MM.1S (cell line): ENCODE measurements around the gene RLBP1.

Experiments used
- DNase-seq: peaks from one replicate; pipeline ENCODE4 v3.0.0-alpha.2; 2015
- H2AFZ ChIP-seq: fragments of 300-600 bp; sonication (generic); 2 replicates; pipeline ENCODE4 v1.6.0; 2016; ENCODE audit warnings: antibody characterized with exemption, low read length
- H3F3A ChIP-seq: fragments of 300-600 bp; sonication (generic); 2 replicates; pipeline ENCODE4 v1.6.1; 2016; ENCODE audit warnings: mild to moderate bottlenecking, antibody characterized with exemption, low read length, moderate library complexity, mixed read lengths; ENCODE audit not compliant: insufficient read depth
- H3K27ac ChIP-seq: fragments of 300-600 bp; sonication (generic); 2 replicates; pipeline ENCODE4 v1.5.1; 2016; ENCODE audit warnings: mild to moderate bottlenecking, low read length
- H3K27me3 ChIP-seq: fragments of 300-600 bp; sonication (generic); replicated peaks from 2 replicates; pipeline ENCODE4 v1.6.0; 2016; ENCODE audit warnings: low read length; ENCODE audit not compliant: insufficient read depth
- H3K36me3 ChIP-seq: fragments of 300-600 bp; sonication (generic); replicated peaks from 2 replicates; pipeline ENCODE4 v1.6.1; 2016; ENCODE audit warnings: mild to moderate bottlenecking, low read length, mixed read lengths; ENCODE audit not compliant: insufficient read depth
- H3K4me1 ChIP-seq: fragments of 300-600 bp; sonication (generic); 2 replicates; pipeline ENCODE4 v1.6.1; 2016; ENCODE audit warnings: low read length, mixed read lengths
- H3K4me2 ChIP-seq: fragments of 300-600 bp; sonication (generic); 2 replicates; pipeline ENCODE4 v1.6.0; 2016; ENCODE audit warnings: low read depth, low read length
- H3K4me3 ChIP-seq: fragments of 300-600 bp; sonication (generic); 2 replicates; pipeline ENCODE4 v1.5.1; 2016; ENCODE audit warnings: low read length, mixed read lengths
- H3K79me2 ChIP-seq: fragments of 300-600 bp; sonication (generic); 2 replicates; pipeline ENCODE4 v1.6.1; 2016; ENCODE audit warnings: mixed run types, low read length, mixed read lengths
- H3K9ac ChIP-seq: fragments of 300-600 bp; sonication (generic); 2 replicates; pipeline ENCODE4 v1.6.1; 2016; ENCODE audit warnings: low read length, mixed read lengths
- H3K9me2 ChIP-seq: fragments of 300-600 bp; sonication (generic); replicated peaks from 2 replicates; pipeline ENCODE4 v1.6.1; 2016; ENCODE audit warnings: mild to moderate bottlenecking, low read length, mixed read lengths; ENCODE audit not compliant: insufficient read depth
- H3K9me3 ChIP-seq: fragments of 300-600 bp; sonication (generic); replicated peaks from 2 replicates; pipeline ENCODE4 v1.6.1; 2016; ENCODE audit warnings: mild to moderate bottlenecking, low read length, mixed read lengths; ENCODE audit not compliant: insufficient read depth
- H4K20me1 ChIP-seq: fragments of 300-600 bp; sonication (generic); 2 replicates; pipeline ENCODE4 v1.6.1; 2016; ENCODE audit warnings: mild to moderate bottlenecking, low read length, moderate library complexity, mixed read lengths; ENCODE audit not compliant: insufficient read depth
- CTCF ChIP-seq: fragments of 300-600 bp; sonication (generic); IDR thresholded peaks from 2 replicates; pipeline ENCODE4 v1.5.1; 2016; ENCODE audit warnings: antibody characterized with exemption, low read length, mixed read lengths
- EZH2 ChIP-seq: fragments of 300-600 bp; sonication (generic); optimal IDR thresholded peaks from 2 replicates; pipeline ENCODE3; 2017; ENCODE audit warnings: low read depth, mild to moderate bottlenecking, antibody characterized with exemption, low read length, mixed read lengths
- EZH2phosphoT487 ChIP-seq: fragments of 300-600 bp; sonication (generic); IDR thresholded peaks from 2 replicates; pipeline ENCODE4 v1.6.1; 2018; ENCODE audit warnings: antibody characterized with exemption, low read length

RLBP1 gene

GRCh38 chr15:89164712-89165211, 56.6 kb downstream of the RLBP1 start:
- no peaks in the 10 kb centered on the region for H3K9me3 ChIP-seq
- H3K4me2 ChIP-seq, result no peak overlapping the region
- no peaks in the 10 kb centered on the region for H3K36me3 ChIP-seq
- no peaks in the 10 kb centered on the region for H3K27me3 ChIP-seq
- H3K9me2 ChIP-seq, result no peaks in the 10 kb centered on the region
- no peak overlapping the region for H3K4me3 ChIP-seq
- no peak overlapping the region for H2AFZ ChIP-seq
- no peak overlapping the region for H3K9ac ChIP-seq
- H3F3A ChIP-seq, result peaks cover 21% of the 10 kb centered on the region
- no peaks in the 10 kb centered on the region for H4K20me1 ChIP-seq
- H3K79me2 ChIP-seq, result peaks cover 42% of the 10 kb centered on the region
- no peak for DNase-seq
- H3K4me1 ChIP-seq, result peaks cover 18% of the 10 kb centered on the region
- no peak for TF ChIP-seq EZH2
- TF ChIP-seq EZH2phosphoT487, result no peak
- no peak for TF ChIP-seq CTCF
- no peak overlapping the region for H3K27ac ChIP-seq

GRCh38 chr15:89163271-89164055, 57.9 kb downstream of the RLBP1 start:
- Histone ChIP-seq H3K4me2 (no peak overlapping the region), H3K79me2 (peaks cover 35% of the 10 kb centered on the region), H3K9me2 (no peaks in the 10 kb centered on the region), H4K20me1 (no peaks in the 10 kb centered on the region), H3K27ac (no peak overlapping the region), H2AFZ (no peak overlapping the region), H3K27me3 (no peaks in the 10 kb centered on the region), H3K4me1 (peaks cover 18% of the 10 kb centered on the region), H3K4me3 (no peak overlapping the region), H3K36me3 (no peaks in the 10 kb centered on the region), H3K9ac (no peak overlapping the region), H3F3A (peaks cover 21% of the 10 kb centered on the region), H3K9me3 (no peaks in the 10 kb centered on the region)
- no peak for DNase-seq
- TF ChIP-seq EZH2phosphoT487, result no peak
- TF ChIP-seq CTCF, result no peak
- no peak for TF ChIP-seq EZH2

- Histone ChIP-seq H3K4me1 (peaks cover 1% of the 10 kb centered on the region; the same call in 1 of the 2 replicates), H3K9me3 (no peaks in the 10 kb centered on the region), H3K79me2 (peaks cover 37% of the 10 kb centered on the region), H3K4me2 (no peak overlapping the region), H3K9me2 (no peaks in the 10 kb centered on the region), H4K20me1 (no peaks in the 10 kb centered on the region), H3K9ac (no peak overlapping the region), H2AFZ (no peak overlapping the region), H3K27me3 (no peaks in the 10 kb centered on the region), H3F3A (peaks cover 5% of the 10 kb centered on the region), H3K4me3 (no peak overlapping the region), H3K36me3 (0 out of 2 replicates have a peak, but pooled peaks cover 7% of the 10 kb centered on the region), H3K27ac (no peak overlapping the region)
- TF ChIP-seq EZH2phosphoT487 (no peak), CTCF (no peak), EZH2 (no peak)
- DNase-seq, result no peak
Measured at GRCh38 chr15:89161666-89162065, 59.7 kb downstream of the RLBP1 start.
